Mesenchymal stem cell (in vitro differentiated cells and primary cell): Measurements from ENCODE around the gene KRTAP4-3. TPM values are rescaled to one million over a fixed set of nuclear protein-coding genes. Genes with fewer than 3 reads are reported as not detected.
"Not testable (repeated sequence)": the region's sequence is repeated elsewhere in the genome, so short reads cannot be mapped to it uniquely, and the experiment has no call there.

ENCODE experiments used
- DNase-seq: peaks from one replicate; pipeline ENCODE4 v3.0.0-alpha.2; 2013
- H2AFZ ChIP-seq: one replicate; pipeline ENCODE4 v1.6.1; 2013; ENCODE audit warnings: low read depth, mild to moderate bottlenecking, control low read depth, inconsistent platforms, low read length, moderate library complexity
- H2AK5ac ChIP-seq: 2 replicates; pipeline ENCODE4 v1.6.1; 2013; ENCODE audit warnings: low read length, moderate library complexity, mild to moderate bottlenecking, inconsistent platforms; ENCODE audit not compliant: severe bottlenecking
- H2BK120ac ChIP-seq: one replicate; pipeline ENCODE4 v1.6.1; 2013; ENCODE audit warnings: low read depth, mild to moderate bottlenecking, inconsistent platforms, low read length, moderate library complexity
- H2BK12ac ChIP-seq, 2 experiments: one replicate each; pipeline ENCODE4 v1.6.1; 2013; ENCODE audit warnings: inconsistent platforms in 2 of 2, low read length in 2 of 2, mild to moderate bottlenecking in 2 of 2, moderate library complexity in 2 of 2, control low read depth in 1 of 2
- H2BK15ac ChIP-seq: one replicate; pipeline ENCODE4 v1.6.1; 2013; ENCODE audit warnings: mild to moderate bottlenecking, low read depth, inconsistent platforms; ENCODE audit not compliant: poor library complexity, severe bottlenecking
- H2BK5ac ChIP-seq: 2 replicates; pipeline ENCODE4 v1.6.1; 2013; ENCODE audit warnings: low read depth, mild to moderate bottlenecking, low read length, control low read depth, inconsistent platforms; ENCODE audit not compliant: poor library complexity, severe bottlenecking
- H3K14ac ChIP-seq, 2 experiments: one replicate each; pipeline ENCODE4 v1.6.1; 2013; ENCODE audit warnings: inconsistent platforms in 2 of 2, low read length in 2 of 2, control low read depth in 1 of 2, mild to moderate bottlenecking in 1 of 2, moderate library complexity in 1 of 2
- H3K18ac ChIP-seq, 2 experiments: one replicate each; pipeline ENCODE4 v1.6.1; 2013; ENCODE audit warnings: inconsistent platforms in 2 of 2, low read length in 2 of 2, control low read depth in 1 of 2, low read depth in 1 of 2, mild to moderate bottlenecking in 1 of 2
- H3K23ac ChIP-seq, 2 experiments: one replicate each; pipeline ENCODE4 v1.6.1; 2013; ENCODE audit warnings: inconsistent platforms in 2 of 2, low read length in 2 of 2, mild to moderate bottlenecking in 2 of 2, moderate library complexity in 2 of 2, control low read depth in 1 of 2
- H3K27ac ChIP-seq: 2 replicates; pipeline ENCODE4 v1.5.1; 2013; ENCODE audit warnings: mild to moderate bottlenecking, moderate library complexity, low read length, control low read depth, inconsistent platforms; ENCODE audit not compliant: poor library complexity, severe bottlenecking
- H3K27me3 ChIP-seq, 2 experiments: 2 replicates each; pipeline versions ENCODE4 v1.6.1 to v1.7.0; 2013; ENCODE audit warnings: low read length in 2 of 2, mild to moderate bottlenecking in 2 of 2, moderate library complexity in 2 of 2, control low read depth in 1 of 2, inconsistent platforms in 1 of 2; ENCODE audit not compliant: control insufficient read depth in 1 of 2, insufficient read depth in 1 of 2
- H3K36me3 ChIP-seq, 2 experiments: 2 replicates each; pipeline versions ENCODE4 v1.6.1 to v1.7.0; 2013; ENCODE audit warnings: low read length in 2 of 2, control low read depth in 1 of 2, inconsistent platforms in 1 of 2, low read depth in 1 of 2, mild to moderate bottlenecking in 1 of 2; ENCODE audit not compliant: insufficient read depth in 2 of 2, control insufficient read depth in 1 of 2
- H3K4ac ChIP-seq, 2 experiments: one replicate each; pipeline ENCODE4 v1.6.1; 2013; ENCODE audit warnings: inconsistent platforms in 2 of 2, low read length in 2 of 2, mild to moderate bottlenecking in 2 of 2, moderate library complexity in 2 of 2, control low read depth in 1 of 2, low read depth in 1 of 2
- H3K4me1 ChIP-seq: 2 replicates; pipeline ENCODE4 v1.6.1; 2013; ENCODE audit warnings: low read depth, low read length, control low read depth; ENCODE audit not compliant: control insufficient read depth, insufficient read depth
- H3K4me2 ChIP-seq: 2 replicates; pipeline ENCODE4 v1.6.1; 2013; ENCODE audit warnings: low read length, mild to moderate bottlenecking, inconsistent platforms; ENCODE audit not compliant: poor library complexity, severe bottlenecking
- H3K4me3 ChIP-seq, 2 experiments: 2 replicates each; pipeline versions ENCODE4 v1.5.1 to v1.7.0; 2013; ENCODE audit warnings: low read length in 2 of 2, mild to moderate bottlenecking in 2 of 2, control low read depth in 1 of 2, low read depth in 1 of 2; ENCODE audit not compliant: insufficient read depth in 1 of 2
- H3K79me1 ChIP-seq: replicated peaks from 2 replicates; pipeline ENCODE4 v1.6.1; 2013; ENCODE audit warnings: mild to moderate bottlenecking, control low read depth, low read length, inconsistent platforms; ENCODE audit not compliant: poor library complexity, severe bottlenecking
- H3K9ac ChIP-seq: 2 replicates; pipeline ENCODE4 v1.7.0; 2013; ENCODE audit warnings: mild to moderate bottlenecking, low read length, moderate library complexity
- H3K9me3 ChIP-seq: 2 replicates; pipeline ENCODE4 v1.7.0; 2013; ENCODE audit warnings: mild to moderate bottlenecking, low read length; ENCODE audit not compliant: control insufficient read depth
- H4K8ac ChIP-seq: one replicate; pipeline ENCODE4 v1.6.1; 2013; ENCODE audit warnings: inconsistent platforms, mild to moderate bottlenecking, low read length, moderate library complexity
- H4K91ac ChIP-seq: one replicate; pipeline ENCODE4 v1.6.1; 2013; ENCODE audit warnings: mild to moderate bottlenecking, low read length, inconsistent platforms
- WGBS: methylation state at CpG from one replicate; pipeline ENCODE4 v1.1.7; 2013; ENCODE audit warnings: mixed read lengths; 5-methylcytosine and 5-hydroxymethylcytosine counted together
- small RNA-seq: library from polyadenylated mRNA; stranded (forward); fragments of <200 nt; extraction: miRNeasy Mini kit (QIAGEN cat#:217004); gene quantifications from one replicate; pipeline ENCODE3, GENCODE V24; 2013; ENCODE audit warnings: low read depth

KRTAP4-3 gene

GRCh38 chr17:41118721-41119120 lies 49.3 kb downstream of the KRTAP4-3 start:
- H4K91ac ChIP-seq: no peak overlapping the region
- no peak overlapping the region for H2AK5ac ChIP-seq
- H3K4me2 ChIP-seq: no peak overlapping the region
- no peaks in the 10 kb centered on the region for H3K79me1 ChIP-seq
- no peak overlapping the region for H3K27ac ChIP-seq
- no peaks in the 10 kb centered on the region for H3K36me3 ChIP-seq
- H3K23ac ChIP-seq: no peak overlapping the region
- no peak overlapping the region for H3K14ac ChIP-seq
- WGBS: 71% methylated on average over 3 of the region's 4 CpGs
- no peak overlapping the region for H2BK120ac ChIP-seq
- H3K4me1 ChIP-seq: peaks cover 7% of the 10 kb centered on the region
- no peaks in the 10 kb centered on the region for H3K9me3 ChIP-seq
- no peak overlapping the region for H4K8ac ChIP-seq
- no peak overlapping the region for H3K4ac ChIP-seq
- H3K4me3 ChIP-seq: no peak overlapping the region
- H3K27me3 ChIP-seq: no peaks in the 10 kb centered on the region
- no peak overlapping the region for H2BK12ac ChIP-seq
- H2BK15ac ChIP-seq: no peak overlapping the region
- no peak overlapping the region for H3K18ac ChIP-seq
- no peak overlapping the region for H2AFZ ChIP-seq
- no peak overlapping the region for H2BK5ac ChIP-seq
- no peak for DNase-seq
- no peak overlapping the region for H3K9ac ChIP-seq

DNA sequence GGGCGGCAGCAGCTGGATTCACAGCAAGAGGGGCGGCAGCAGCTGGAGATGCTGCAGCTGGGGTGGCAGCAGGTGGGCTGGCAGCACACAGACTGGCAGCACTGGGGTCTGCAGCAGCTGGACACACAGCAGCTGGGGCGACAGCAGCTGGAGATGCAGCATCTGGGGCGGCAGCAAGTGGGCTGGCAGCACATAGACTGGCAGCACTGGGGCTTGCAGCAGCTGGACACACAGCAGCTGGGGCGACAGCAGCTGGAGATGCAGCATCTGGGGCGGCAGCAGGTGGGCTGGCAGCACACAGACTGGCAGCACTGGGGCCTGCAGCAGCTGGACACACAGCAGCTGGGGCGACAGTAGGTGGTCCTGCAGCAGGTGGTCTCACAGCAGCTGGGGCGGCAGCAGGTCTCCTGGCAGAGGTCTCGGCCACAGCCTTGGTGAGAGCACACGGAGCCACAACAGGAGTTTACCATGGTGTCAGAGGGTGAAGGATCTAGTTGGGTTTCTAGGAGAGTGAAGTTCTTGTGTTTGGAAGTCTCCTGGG lies 50.1 kb downstream of the KRTAP4-3 start, which contains the start of gene KRTAP4-11:
Gene KRTAP4-11 (minus strand): TSS at position 528 of the 541 bp plus-strand sequence. CDS start 58 bp downstream, at position 470.
- H3K4ac ChIP-seq, H2BK12ac ChIP-seq, H2BK120ac ChIP-seq, H3K23ac ChIP-seq, H2BK5ac ChIP-seq, H3K9me3 ChIP-seq, H3K14ac ChIP-seq, H3K18ac ChIP-seq, H3K4me3 ChIP-seq, H2BK15ac ChIP-seq, H3K9ac ChIP-seq, DNase-seq, H4K8ac ChIP-seq, H3K27me3 ChIP-seq, H3K27ac ChIP-seq, H3K36me3 ChIP-seq, H4K91ac ChIP-seq, H3K4me2 ChIP-seq, H2AFZ ChIP-seq, H3K4me1 ChIP-seq, H3K79me1 ChIP-seq: not testable (repeated sequence)
- H2AK5ac ChIP-seq: peak within 1 kb of the TSS; percentile 69
- WGBS: 82% methylated on average over 9 of the region's 10 CpGs

Small RNAs within 50 kb of the gene (small RNA-seq; reads per million reads assigned to genes)
- not detected for gene KRTAP4-17P
